ENCODE results near the gene GRXCR2.
"Not testable (repeated sequence)": the region's sequence is repeated elsewhere in the genome, so short reads cannot be mapped to it uniquely, and the experiment has no call there.

GRXCR2 gene

DNA sequence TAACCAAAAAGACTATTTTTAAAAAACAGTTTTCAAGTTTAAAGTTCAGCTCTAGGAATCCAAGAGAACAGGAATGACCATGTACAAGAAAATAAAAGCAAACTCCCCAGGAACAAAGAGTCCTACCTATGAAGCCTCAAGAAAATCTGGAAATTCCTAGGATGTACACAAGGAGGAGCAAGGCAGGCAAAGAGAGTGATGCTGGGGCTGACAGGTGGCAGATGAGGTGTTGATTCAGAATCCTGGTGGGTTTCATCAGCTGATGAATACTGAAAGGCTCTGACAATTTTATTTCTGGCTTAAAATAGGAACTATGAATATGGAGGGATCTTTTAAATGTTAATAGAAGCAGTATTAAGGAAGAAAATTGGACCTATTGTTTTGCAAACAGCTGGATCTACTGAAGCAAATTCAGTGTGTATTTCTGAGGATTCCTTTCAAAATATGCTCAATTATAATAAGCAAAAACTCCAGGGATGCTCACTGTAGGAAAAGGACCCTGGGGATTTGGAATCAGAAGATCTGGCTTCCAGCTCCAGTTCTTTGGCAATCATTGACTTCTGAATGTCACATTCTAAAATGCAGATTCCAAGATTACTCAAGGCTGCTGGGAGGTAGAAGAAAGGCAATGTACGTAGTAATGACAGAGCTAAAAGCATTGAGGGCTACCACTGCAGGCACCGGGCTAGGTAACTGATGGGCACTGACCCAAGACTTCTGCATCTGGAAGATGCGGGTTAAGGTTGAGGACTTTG lies 35.6 kb upstream of the GRXCR2 start:
- TF ChIP-seq, protein P1, sequence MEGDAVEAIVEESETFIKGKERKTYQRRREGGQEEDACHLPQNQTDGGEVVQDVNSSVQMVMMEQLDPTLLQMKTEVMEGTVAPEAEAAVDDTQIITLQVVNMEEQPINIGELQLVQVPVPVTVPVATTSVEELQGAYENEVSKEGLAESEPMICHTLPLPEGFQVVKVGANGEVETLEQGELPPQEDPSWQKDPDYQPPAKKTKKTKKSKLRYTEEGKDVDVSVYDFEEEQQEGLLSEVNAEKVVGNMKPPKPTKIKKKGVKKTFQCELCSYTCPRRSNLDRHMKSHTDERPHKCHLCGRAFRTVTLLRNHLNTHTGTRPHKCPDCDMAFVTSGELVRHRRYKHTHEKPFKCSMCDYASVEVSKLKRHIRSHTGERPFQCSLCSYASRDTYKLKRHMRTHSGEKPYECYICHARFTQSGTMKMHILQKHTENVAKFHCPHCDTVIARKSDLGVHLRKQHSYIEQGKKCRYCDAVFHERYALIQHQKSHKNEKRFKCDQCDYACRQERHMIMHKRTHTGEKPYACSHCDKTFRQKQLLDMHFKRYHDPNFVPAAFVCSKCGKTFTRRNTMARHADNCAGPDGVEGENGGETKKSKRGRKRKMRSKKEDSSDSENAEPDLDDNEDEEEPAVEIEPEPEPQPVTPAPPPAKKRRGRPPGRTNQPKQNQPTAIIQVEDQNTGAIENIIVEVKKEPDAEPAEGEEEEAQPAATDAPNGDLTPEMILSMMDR (IDR thresholded peaks at IDR 0.05; ENCODE audit: insufficient read depth, low read depth, low read length, missing control alignments), result no peak
- DNase-seq (ENCODE audit: low read depth), result no peak
- no peak overlapping the region for H3K4me3 ChIP-seq (ENCODE audit: low read depth, low read length)

DNA sequence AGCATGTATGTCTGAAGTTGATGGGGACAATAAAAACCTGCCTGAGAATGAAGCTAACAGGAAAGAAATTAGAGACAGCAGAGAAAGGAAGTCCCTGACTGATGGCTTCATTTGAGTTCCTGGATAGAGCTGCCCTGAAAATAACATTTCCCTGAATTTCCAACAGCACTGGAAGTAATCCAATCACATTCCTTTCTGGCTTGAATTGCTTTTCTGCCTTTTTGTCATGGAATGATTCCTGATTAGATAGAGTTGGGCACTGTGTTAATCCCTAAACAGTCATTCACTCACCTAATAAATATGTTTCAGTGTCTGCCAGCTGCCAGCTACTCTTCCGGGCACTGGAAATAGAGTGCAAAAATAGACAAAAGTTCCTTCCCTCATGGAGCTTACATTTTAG lies 33.6 kb upstream of the GRXCR2 start:
- H3K4me3 ChIP-seq (ENCODE audit: low read depth, low read length), result no peak overlapping the region
- no peak for DNase-seq (ENCODE audit: low read depth)
- TF ChIP-seq, protein P1 (IDR thresholded peaks at IDR 0.05; ENCODE audit: insufficient read depth, low read depth, low read length, missing control alignments), result no peak

DNA sequence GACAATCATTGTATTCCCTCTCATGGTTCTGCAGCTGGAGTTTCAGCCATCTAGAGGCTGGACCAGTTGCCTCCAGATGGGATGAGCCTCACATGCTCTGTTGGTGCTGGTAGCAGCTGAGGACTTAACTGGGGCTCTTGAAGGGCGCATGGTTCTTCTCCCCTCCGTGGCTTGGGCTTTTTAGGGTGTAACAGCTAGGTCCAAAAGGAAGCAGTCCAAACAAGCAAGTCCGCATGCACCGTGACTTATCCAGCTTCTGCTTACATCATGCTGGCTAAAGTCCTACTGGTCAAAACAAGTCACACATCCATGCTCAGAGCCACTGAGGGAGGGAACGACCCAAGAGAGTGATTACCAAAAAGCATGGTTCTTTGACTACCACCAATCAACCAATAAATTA lies 31.9 kb upstream of the GRXCR2 start:
- TF ChIP-seq, protein P1 (IDR thresholded peaks at IDR 0.05; ENCODE audit: insufficient read depth, low read depth, low read length, missing control alignments), result no peak
- no peak for DNase-seq (ENCODE audit: low read depth)
- H3K4me3 ChIP-seq (ENCODE audit: low read depth, low read length), result no peak overlapping the region

DNA sequence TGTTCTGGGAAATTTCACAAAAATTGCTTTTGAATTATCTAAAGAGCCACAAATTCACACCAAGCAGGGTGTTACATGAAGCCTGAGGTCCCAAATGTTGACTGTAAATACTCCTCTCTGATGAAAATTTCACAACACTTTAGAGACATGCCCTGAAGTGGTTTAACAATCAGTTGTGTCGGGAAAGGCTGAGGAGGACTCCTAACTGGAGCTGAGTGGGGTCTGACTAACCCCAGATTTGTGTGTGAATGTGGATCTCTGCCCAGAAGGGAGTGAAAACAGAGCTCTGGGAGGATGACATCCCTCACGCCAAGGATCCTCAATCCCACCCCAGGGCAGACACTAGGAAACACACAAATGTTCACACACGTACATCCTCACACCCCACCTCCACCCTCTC lies 31.1 kb upstream of the GRXCR2 start:
- TF ChIP-seq, protein P1 (IDR thresholded peaks at IDR 0.05; ENCODE audit: insufficient read depth, low read depth, low read length, missing control alignments), result no peak
- H3K4me3 ChIP-seq (ENCODE audit: low read depth, low read length), result no peak overlapping the region
- no peak for DNase-seq (ENCODE audit: low read depth)

DNA sequence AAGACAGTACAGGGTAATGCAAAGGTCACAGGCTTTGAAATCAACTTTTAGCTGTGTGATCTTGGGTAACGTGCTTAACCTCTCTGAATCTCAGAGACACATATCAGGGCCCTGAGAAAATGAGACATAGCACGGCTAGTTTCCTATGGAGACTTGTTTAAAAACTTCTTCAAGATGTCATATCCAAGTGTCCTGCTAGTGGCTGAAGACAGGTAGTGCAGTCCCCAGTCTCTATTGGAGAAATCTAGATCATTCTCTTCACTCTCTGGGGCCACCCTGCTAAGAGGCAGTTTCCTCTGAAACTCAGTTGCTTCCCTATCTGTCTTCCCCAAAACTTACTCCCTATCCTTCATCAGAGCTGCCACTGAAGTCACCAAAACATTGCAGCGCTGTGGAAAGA lies 30.3 kb upstream of the GRXCR2 start:
- TF ChIP-seq, protein P1 (IDR thresholded peaks at IDR 0.05; ENCODE audit: insufficient read depth, low read depth, low read length, missing control alignments), result peak; percentile 20
- H3K4me3 ChIP-seq (ENCODE audit: low read depth, low read length), result no peak overlapping the region
- DNase-seq (ENCODE audit: low read depth), result no peak

DNA sequence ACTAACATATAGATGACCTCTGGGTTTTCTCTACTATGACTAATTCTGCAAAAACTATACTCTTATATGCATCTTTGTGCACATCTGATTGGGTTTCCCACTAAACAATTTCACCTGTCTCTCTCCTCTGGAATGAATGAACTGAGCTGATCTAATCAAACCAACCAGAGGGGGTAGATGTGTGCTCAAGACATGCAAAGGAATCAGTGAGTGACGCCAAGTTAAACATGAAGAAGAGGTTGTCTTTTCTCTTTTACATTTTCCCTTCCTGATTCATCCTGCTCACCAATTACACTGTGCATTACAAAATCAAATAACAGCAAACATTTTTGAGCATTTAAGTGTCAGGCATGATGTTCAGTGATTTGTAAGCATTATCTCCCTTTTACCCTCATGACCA lies 29.6 kb upstream of the GRXCR2 start:
- no peak overlapping the region for H3K4me3 ChIP-seq (ENCODE audit: low read depth, low read length)
- no peak for DNase-seq (ENCODE audit: low read depth)
- TF ChIP-seq, protein P1 (IDR thresholded peaks at IDR 0.05; ENCODE audit: insufficient read depth, low read depth, low read length, missing control alignments), result no peak

DNA sequence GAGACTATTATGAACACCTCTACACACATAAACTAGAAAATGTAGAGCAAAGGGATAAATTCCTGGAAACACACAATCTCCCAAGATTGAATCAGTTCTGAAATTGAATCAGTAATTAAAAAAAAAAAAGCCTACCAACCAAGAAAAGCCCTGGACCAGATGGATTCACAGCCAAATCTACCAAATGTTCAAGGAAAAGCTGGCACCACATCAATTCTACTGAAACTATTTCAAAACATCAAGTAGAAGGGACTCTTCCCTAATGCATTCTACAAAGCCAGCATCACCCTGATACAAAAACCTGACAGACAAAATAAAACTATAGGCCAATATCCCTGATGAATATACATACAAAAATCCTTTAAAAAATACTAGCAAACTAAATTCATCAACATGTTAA lies 25.4 kb upstream of the GRXCR2 start:
- no peak for DNase-seq (ENCODE audit: low read depth)
- TF ChIP-seq, protein P1 (IDR thresholded peaks at IDR 0.05; ENCODE audit: insufficient read depth, low read depth, low read length, missing control alignments), result no peak
- H3K4me3 ChIP-seq (ENCODE audit: low read depth, low read length), result no peak overlapping the region

DNA sequence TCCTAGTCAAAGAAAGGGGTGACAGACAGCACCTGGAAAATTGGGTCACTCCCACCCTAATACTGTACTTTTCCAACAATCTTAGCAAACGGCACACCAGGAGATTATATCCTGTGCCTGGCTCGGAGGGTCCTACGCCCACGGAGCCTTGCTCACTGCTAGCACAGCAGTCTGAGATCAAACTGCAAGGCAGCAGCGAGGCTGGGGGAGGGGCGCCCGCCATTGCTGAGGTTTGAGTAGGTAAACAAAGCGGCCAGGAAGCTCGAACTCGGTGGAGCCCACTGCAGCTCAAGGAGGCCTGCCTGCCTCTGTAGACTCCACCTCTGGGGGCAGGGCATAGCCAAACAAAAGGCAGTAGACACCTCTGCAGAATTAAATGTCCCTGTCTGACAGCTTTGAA lies 18.6 kb upstream of the GRXCR2 start:
- DNase-seq (ENCODE audit: low read depth); H3K4me3 ChIP-seq (ENCODE audit: low read depth, low read length): not testable (repeated sequence)
